Measurements from ENCODE around the gene SCLY.
"Not testable (repeated sequence)": the region's sequence is repeated elsewhere in the genome, so short reads cannot be mapped to it uniquely, and the experiment has no call there.

SCLY gene

DNA sequence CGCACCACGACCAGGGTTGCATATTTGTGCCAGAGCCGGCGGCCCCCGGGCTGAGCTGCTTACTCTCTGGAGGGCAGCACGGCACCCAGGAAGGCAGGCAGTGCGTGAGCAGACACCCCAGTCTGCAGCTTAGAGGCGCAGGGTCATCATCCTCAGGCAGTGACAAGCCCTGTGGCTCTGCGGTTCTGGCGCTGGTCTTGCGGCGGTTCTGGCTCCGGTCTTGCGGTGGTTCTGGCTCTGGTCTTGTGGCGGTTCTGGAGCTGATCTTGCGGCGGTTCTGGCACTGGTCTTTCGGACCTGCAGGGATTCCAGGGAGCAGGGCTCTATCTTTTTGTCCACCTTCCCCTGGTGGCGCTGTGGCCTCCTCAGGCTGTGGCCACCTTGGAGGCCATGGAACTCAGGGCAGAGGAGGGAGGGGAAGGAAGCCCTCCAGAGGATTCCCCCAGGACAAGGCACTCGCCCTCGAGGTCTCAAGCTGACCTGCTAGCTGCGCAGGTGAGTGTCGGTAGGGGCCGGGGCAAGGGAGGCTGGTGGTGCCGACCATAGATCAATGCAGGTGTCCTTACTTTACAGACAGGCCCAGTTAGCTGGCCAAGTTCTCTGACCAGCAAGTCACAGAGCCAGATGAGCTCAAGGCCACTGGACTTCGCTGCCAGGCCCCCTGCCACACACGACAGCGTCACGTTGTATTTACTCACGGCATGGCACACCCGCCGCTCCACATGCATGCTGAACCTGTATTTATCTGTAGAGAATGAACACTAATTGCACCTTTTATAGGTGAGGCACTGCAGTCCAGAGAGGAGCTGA lies 54.3 kb downstream of the SCLY start:
- no peak for DNase-seq

DNA sequence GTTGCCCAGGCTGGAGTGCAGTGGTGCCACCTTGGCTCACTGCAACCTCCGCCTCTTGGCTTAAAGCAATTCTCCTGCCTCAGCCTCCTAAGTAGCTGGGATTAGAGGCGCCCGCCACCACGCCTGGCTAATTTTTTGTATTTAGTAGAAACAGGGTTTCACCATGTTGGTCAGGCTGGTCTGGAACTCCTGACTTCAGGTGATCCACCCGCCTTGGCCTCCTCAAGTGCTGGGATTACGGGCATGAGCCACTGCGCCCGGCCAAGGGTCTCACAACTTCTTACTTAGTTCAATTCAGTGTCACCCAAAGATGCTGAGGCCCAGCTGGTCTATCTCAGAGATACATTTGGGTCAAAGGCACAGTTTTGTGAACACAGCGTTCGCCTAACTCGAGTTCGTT lies 54.9 kb downstream of the SCLY start:
- DNase-seq, result not testable (repeated sequence)

DNA sequence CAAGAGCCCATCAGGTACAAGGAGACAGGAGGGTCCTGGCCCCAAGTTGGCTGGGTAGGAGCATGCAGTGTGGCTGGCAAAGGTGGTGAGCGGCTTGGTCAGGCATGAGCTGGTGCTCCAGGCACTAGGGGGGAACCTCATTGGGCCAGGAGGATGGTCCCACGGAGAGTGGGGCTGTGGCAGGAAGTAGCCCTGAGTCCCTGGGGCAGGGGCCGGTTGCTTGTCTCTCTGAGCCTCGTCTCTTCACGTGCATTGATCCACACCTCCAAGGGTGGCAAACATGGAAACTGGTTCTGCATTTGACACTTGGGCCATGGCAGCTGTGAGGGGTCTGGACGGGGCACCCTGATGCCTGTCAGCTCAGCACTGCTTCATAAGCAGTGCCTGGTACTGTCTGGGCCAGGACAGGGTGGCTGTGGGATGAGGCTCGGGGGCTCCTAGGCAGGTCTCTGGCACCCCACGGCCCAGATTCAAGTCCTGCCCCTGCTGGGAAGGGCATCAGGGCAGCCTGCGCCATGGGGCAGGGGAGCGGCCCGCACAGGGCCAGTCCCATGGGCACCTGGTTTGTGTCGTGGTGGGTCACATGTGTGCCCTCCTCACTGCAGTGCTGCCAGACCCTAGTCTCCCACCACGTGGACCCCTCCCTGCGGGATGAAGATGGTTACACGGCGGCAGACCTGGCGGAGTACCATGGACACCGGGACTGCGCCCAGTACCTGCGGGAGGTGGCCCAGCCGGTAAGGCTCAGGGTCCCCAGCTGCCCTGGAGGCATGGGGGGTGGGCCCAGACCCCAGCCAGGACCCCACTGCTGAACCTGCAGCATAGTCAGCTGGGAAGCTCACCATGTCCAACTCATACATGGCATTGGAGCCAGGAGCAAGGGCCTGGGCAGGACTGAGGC lies 55.7 kb downstream of the SCLY start:
- no peak for DNase-seq

DNA sequence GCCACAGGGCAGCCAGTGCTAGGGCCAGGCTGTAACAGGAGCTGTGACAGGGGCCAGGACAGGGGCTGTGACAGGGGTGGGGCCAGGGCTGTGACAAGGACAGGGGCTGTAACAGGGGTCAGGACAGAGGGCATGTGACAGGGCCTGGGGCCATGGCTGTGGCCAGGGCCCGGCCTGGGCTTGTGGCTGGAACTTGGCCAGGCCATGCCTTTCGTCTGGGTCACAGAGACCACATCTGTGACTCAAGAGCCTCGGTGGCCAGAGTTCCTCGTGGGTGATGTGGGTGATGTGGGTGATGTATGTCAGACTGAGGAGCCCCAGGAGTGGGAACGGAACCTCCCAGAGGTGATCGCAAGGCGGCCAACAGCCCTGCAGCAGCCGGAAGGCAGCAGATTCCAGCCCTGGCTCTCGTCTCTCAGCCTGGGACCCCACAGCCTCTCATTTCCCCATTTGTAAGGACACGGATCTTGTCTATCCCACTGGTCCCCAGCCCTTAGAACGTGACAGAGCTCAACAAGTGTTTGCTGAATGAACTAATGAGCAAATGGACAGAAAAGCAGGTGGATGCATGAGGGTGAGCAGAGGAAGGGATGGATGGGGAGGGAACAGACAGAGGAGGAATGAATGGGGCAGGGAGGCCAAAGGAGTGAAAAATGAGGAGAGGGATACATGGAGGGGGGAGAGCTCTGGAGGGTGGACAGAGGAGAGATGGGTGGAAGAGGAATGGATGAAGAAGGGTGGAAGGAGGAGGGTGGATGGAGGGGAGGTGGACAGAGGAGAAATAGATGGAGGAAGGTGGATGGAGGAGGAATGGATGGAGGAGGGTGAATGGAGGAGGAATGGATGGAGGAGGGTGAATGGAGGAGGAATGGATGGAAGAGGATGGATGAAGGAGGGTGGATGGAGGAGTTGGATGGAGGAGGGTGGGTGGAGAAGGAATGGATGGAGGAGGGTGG lies 56.7 kb downstream of the SCLY start:
- no peak for DNase-seq

DNA sequence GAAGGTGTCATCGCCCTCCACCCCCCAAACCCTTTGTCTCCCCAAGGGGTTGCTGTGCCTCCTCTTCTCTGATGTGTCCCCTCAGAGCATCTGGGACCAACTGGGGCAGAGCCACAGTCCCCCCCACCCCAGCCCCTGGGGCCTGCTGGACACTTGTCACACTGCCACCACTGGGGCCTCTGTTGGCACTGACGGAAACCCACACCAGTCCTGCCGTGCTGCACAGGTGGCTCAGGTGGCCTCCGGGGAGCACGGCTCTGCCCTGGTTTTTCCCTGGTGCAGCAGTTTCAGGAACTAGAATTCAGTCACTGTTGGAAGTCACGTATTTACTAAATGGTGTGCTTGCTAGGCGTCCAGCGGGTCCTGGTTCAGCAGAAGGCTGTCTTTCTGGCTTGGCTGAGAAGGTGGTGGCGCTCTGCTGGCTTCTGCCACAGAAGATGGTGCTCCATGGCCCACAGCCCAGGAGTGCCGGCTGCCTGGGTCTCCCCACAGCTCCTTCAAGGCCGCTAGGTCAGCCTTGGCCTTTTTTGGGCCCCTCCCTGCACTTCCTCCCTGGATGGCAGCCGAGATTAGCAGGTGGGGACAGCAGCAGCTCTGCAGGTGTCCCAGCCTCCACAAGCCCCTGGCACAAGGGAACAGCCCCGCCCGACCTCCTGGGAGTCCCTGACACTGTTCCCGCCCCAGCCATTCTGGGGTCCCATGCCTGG lies 59.1 kb downstream of the SCLY start:
- DNase-seq, result no peak

DNA sequence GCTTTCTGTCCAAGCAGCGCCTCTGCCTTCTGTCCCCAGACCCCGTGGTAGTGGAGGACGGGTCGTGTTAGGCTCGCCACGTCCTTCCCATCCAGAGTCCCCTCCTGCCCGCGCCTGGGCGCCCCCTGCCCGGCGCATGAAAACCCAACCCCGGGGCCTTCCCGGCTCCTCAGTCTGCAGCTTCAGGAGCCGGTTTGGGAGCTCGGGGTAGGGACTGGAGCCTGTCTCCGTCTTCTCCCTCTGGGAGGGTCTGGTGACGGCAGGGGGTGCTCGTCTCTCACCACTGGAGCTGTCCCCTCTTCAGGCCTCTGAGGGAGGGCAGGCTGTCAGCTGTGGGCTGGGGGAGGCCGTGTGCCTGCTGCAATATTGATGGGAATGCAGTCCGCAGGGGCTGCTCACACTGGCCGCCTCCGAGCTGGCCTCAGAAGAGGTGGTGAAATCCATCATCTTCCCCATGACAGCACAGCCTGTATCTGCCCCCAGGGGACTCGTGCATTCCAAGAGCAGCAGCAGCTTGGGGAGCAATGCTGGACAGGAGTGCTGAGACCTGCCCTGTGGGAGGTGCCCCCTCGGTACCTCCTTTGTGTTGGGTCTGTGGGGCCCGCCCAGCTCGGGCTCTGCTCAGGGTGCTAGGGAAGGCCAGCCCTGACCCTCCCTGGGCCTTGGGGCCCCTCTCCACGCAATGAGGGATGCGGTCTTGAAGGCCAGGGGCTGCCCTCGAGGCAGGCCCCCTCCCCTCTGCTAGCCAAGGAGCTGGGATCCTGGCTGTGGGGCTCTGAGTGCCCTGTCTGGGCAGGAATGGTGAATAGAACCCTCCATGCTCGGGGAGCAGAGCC lies 59.9 kb downstream of the SCLY start:
- no peak for DNase-seq

DNA sequence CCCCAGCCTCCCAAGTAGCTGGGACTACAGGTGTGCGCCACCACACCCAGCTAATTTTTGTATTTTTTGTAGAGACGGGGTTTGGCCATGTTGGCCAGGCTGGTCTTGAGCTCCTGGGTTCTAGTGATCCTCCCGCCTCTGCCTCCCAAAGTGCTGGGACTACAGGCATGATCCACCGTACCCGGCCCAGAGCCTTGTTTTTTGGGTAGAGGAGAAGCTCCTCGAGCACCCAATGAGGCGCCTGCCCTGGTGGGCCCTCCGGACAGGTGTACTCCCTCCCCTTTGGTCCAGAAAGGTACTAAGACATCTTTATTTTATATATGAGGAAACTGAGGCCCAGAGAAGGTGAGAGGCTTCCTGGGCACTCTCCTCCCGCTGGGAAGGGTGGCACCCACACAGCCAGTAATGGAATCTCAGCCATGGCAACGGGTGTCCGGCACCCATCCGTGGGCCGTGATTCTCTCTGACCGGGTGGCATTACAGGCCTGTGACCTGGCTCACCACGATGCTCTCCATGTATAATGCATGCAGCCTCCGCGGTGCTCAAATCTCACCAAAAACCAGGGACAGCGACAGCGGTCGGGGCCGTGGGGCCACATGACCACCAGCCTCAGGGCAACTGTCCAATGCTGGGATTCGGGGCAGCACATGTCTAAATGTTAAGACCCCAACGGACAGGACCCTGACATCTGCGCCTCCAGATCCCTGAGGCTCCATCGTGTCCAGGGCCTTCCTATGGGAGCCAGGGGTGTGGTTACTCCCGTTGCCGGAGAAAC lies 60.9 kb downstream of the SCLY start:
- no peak for DNase-seq

DNA sequence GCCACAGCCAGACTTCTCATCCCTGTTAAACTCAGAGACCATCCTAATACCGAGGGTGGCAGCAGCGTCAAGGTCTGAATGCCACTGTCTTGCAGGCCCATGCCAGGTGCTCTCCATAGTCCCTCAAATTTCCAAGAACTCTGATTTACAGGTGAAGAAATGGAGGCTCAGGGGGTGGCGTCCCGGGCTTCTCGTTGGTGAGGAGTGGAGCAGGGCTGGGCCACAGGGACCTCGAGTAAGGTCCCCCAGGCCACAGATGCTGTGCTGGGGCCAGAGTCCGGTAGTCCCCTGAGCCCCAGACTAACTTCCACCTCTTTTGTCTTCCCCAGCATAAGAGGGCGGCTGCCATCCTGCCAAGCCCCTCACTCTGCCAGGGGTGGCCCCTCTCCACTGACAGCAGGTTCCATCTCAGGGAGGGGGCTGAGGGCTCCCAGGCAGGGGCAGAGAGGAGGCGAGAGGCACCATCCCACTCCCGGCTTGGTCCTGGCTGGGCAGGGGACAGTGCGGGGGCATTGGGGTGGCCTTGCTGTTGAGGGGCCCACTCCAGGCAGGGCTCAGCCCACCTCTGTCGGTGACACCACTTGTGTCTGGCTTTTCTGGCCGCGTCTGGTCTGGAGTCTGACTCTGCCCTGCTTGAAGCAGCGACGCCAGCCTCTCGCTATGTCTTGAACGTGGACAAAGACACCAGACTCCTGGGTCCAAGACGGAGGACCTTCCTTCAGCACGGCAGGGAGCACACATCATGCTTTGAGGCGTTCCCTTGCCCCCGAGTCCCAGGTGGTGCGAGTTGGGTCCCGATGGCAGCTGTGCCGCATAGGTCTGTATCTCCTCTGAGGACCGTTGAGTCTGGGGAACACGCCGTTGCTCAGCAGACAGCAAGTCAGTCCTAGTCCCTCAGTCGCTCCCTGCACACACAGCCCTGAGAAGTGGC lies 61.8 kb downstream of the SCLY start:
- DNase-seq, result no peak

DNA sequence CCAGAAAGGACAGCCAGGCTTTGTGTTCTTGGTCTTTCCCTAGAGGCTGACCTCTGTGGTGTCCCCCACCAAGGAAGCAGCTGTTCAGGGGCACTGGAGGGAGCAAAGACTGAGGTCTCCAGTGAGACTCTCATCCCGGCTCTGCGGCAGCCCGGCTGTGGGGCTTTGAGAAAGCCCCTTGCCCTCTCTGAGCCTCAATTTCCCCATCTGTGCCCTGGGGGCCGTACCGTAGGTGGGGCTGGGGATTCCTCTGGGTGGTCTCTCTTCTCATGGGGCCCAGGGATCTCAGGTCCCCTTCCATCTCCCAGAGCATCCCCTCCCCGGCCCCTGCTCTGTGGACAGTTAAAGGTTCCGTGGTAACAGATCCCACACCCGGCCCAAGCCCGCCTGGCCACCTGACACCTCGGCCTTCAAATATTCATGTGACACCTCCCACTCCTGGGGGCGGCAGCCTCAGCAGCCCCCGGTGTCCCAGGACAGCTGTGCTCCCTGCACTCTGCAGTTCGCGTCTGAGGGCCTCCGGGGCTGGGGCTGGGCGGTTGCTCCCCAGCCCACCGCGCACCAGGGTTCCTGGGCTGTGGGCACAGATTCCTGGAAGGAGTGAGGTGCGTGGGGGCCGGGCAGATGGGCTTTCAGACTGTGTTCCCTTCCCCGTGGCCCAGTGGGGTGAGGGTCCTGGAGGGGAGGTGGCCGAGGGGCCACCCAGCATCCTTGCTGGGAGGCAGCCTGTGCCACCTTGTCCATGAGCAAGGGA lies 62.6 kb downstream of the SCLY start:
- DNase-seq, result no peak

DNA sequence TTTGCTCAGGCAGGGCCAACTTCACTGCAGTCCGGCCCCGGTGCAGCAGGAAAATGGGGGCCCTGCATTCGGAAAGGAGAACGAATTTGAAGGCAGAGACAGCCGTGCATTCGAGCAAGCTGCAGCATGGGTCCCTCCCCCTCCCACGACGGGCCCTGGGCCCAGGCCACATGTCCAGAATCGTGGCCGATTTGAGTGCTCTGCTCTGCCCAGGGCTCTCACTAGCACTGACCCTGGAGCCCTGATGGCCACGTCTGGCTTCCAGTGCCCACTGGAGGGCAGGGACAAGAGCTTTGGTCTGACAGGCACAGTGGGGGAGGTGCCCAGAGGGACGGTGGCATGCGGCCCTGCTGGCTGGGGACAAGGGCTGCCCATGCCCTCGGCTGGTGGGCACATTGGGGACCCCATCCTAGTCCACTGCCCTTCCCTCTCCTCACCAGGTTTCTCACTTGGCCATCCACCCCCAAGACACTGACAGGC lies 63.2 kb downstream of the SCLY start:
- DNase-seq, result no peak

DNA sequence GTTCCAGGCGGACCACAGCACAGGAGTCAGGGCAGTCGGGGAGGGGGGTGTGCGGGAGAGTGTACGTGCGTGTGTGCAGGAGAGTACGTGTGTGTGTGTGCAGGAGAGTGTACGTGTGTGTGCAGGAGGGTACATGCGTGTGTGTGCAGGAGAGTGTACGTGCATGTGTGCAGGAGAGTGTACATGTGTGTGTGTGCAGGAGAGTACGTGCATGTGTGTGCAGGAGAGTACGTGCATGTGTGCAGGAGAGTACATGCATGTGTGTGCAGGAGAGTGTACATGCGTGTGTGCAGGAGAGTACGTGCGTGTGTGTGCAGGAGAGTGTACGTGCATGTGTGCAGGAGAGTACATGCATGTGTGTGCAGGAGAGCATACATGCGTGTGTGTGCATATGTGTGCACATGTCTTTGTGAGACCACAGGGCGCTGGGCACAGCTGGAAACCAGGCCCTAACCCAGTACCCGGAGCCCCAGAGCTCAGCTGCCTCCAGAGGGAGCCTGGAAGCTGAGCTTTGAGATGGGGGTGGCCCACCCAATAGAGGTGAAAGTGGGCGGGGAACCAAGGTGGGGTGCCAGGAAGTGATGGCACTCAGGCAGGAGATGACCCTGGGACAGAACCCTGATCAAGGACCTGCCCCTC lies 63.8 kb downstream of the SCLY start:
- no peak for DNase-seq

DNA sequence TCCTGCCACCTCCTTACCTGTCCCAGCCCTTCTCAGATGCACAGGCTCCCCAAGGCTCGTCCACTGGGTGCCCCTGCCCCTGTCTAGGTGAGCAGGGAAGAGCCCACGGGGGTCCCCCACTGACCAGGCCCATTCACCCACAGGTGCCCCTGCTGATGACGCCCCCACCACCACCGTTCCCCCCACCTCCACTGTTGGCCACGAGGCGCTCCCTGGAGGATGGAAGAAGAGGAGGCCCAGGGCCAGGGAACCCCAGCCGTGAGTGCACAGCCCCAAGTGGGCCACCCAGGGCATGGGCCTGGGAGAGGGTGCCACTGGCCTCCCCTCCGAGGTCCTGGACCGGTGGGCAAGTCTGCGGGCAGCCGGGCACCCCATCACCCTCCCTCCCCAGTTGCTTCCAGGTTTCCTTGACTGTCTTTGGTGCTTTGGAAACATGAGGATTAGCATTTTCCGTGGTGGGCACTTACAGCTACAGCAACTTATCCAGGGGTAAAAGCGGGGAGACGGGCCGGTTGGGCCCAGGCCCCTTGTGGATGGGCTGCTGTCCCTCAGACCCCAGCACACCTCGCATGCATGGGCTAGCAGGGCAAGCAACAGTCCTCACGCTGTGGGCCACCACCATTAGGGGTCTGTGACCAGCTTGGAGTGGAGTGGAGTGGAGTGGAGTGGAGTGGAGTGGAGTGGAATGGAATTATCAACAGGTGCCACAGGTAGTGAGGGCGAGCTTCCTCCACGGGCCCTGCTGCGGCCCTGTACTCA lies 64.5 kb downstream of the SCLY start:
- DNase-seq, result no peak

DNA sequence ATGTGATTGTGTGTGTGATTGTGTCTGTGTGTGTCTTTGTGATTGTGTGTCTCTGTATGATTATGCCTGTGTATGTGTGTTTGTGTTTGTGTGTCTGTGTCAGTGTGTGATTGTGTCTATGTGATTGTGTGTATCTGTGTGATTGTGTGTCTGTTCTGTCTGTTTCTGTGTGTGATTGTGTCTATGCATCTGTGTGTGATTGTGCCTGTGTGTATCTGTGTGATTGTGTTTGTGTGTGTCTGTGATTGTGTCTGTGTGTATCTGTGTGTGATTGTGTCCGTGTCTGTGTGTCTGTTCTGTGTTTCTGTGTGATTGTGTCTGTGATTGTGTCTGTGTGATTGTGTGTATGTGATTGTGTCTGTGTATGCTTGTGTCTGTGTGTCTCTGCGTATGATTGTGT lies 65.5 kb downstream of the SCLY start:
- DNase-seq, result no peak

DNA sequence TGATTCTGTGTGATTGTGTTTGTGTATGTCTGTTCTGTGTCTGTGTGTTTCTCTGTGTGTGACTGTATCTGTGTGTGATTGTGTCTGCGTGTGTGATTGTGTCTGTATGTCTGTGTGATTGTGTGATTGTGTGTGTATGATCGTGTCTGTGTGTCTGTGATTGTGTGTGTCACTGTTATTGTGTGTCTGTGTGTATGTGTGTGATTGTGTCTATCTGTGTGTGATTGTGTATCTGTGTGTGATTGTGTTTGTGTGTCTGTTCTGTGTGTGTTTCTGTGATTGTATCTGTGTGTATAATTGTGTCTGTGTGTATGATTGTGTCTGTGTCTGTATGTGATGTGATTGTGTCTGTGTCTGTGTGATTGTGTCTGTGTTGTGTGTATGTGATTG lies 66.0 kb downstream of the SCLY start:
- no peak for DNase-seq

DNA sequence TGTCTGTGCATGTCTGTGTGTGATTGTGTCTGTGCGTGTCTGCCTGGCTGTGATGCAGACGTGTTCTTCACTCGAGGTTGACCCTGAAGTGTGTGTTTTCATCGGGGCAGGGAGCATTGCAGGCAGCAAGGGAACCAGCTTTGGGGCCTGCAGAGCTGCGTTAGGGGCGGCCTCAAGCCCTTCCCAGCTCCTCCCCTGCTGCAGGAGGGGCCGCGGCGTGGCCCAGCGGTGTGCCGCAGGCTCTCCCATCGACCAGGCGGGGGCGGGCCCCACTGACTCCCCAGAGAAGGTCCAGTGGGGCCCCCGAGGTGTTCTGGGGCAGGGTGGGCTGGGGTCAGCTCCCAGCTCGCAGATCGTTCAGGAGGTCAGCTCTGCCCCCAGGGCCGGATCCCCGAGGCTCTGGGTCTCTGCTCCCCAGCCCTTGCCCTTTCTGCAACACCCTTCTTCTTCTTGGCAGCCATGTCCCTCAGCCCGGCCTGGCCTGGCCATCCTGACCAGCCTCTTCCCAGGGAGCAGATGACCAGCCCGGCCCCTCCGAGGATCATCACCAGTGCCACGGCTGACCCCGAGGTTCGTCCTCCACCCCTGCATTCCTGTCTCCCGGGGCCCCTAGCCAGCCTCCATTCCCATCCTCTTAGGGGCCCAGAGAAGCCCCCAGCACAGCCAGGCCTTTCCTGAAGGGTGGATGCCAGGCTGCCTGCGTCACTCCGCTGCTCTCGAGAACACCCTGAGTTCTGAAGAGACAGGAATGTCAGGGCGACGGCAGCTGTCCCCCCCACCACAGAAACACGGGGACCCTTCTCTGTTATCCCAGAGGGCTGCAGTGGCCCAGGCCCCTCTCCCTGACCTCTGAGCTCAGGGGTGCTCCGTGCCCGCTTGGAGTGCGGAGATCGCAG lies 66.6 kb downstream of the SCLY start:
- no peak for DNase-seq

DNA sequence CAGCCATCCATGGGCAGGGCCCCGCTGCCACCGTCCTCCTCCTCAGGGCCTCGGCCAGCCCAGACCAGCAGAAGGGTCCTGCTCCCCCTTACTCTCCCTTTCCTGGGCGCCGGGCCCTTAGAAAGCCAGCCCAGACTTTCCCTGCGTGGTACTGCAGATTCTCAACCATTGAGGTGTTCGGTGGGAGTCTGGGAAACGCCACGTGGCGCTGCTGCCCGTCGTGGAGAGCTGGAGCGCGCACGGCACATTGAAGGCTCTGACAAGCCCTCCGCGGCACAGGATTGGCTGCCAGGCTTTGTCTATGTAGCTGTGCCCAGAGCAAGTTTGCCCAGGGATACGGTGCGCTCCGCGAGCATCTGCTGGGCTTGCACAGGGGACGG lies 67.2 kb downstream of the SCLY start:
- no peak for DNase-seq
